ENCODE results near the gene SLC6A18.
A peak's percentile ranks its signal among the peaks of the same experiment; 100 is the strongest.
"Not testable (repeated sequence)": the region's sequence is repeated elsewhere in the genome, so short reads cannot be mapped to it uniquely, and the experiment has no call there.

SLC6A18 gene

GRCh38 chr5:1279443-1280151, 54.4 kb downstream of the SLC6A18 start:
- DNase-seq: no peak

GRCh38 chr5:1280177-1281037, 55.2 kb downstream of the SLC6A18 start:
- no peak for DNase-seq

GRCh38 chr5:1281038-1281882, 56.1 kb downstream of the SLC6A18 start:
- DNase-seq: no peak

- peak; percentile 80 for DNase-seq
These were observed 57.2 kb downstream of the SLC6A18 start for GRCh38 chr5:1282131-1282992.

- DNase-seq: not testable (repeated sequence)
These were observed 58.0 kb downstream of the SLC6A18 start for GRCh38 chr5:1282993-1283728.

GRCh38 chr5:1283729-1284041, 58.5 kb downstream of the SLC6A18 start:
- not testable (repeated sequence) for DNase-seq

GRCh38 chr5:1284336-1284970, 59.3 kb downstream of the SLC6A18 start:
- not testable (repeated sequence) for DNase-seq

- DNase-seq: no peak
These were observed 60.0 kb downstream of the SLC6A18 start for GRCh38 chr5:1285141-1285540.

GRCh38 chr5:1285883-1286291, 60.7 kb downstream of the SLC6A18 start:
- no peak for DNase-seq

- no peak for DNase-seq
These were observed 63.5 kb downstream of the SLC6A18 start for GRCh38 chr5:1288439-1289335.

GRCh38 chr5:1289559-1289958, 64.4 kb downstream of the SLC6A18 start:
- not testable (repeated sequence) for DNase-seq

GRCh38 chr5:1290956-1291355, 65.8 kb downstream of the SLC6A18 start:
- DNase-seq: not testable (repeated sequence)

- DNase-seq: no peak
These were observed 66.5 kb downstream of the SLC6A18 start for GRCh38 chr5:1291611-1292080.

GRCh38 chr5:1292139-1292538, 67.0 kb downstream of the SLC6A18 start:
- no peak for DNase-seq

- DNase-seq: no peak
These were observed 67.8 kb downstream of the SLC6A18 start for GRCh38 chr5:1292846-1293415.

- no peak for DNase-seq
These were observed 68.4 kb downstream of the SLC6A18 start for GRCh38 chr5:1293416-1294205.

GRCh38 chr5:1294206-1294834, 69.1 kb downstream of the SLC6A18 start:
- DNase-seq: no peak
